GM21360 (cell line): ENCODE data around the gene NAA40.
"Not testable (repeated sequence)": the region's sequence is repeated elsewhere in the genome, so short reads cannot be mapped to it uniquely, and the experiment has no call there.

ENCODE experiments used
- ATAC-seq: cut with Tn5 transposase; IDR thresholded peaks from one replicate; pipeline ENCODE4 v1.9.1; 2021; ENCODE audit warnings: mild to moderate bottlenecking, moderate library complexity; ENCODE audit not compliant: unreplicated experiment

The NAA40 gene

GRCh38 chr11:63937713-63938478 lies 906 bp upstream of the NAA40 start:
- no peak for ATAC-seq

- ATAC-seq, result no peak
These were observed 642 bp downstream of the NAA40 start for GRCh38 chr11:63939397-63939891.

- no peak for ATAC-seq
These were observed 2.0 kb downstream of the NAA40 start for GRCh38 chr11:63940786-63941185.

- ATAC-seq, result no peak
These were observed 3.1 kb downstream of the NAA40 start for GRCh38 chr11:63941901-63942300.

- no peak for ATAC-seq
These were observed 4.0 kb downstream of the NAA40 start for GRCh38 chr11:63942803-63943202.

GRCh38 chr11:63944987-63945386 lies 6.2 kb downstream of the NAA40 start:
- ATAC-seq, result no peak

GRCh38 chr11:63945477-63946163 lies 6.8 kb downstream of the NAA40 start:
- no peak for ATAC-seq

- no peak for ATAC-seq
These were observed 13.2 kb downstream of the NAA40 start for GRCh38 chr11:63951779-63952536.

GRCh38 chr11:63952570-63952969 lies 13.8 kb downstream of the NAA40 start:
- ATAC-seq, result no peak

GRCh38 chr11:63958008-63958407 lies 19.2 kb downstream of the NAA40 start:
- ATAC-seq, result no peak

- ATAC-seq, result no peak
These were observed 23.0 kb downstream of the NAA40 start for GRCh38 chr11:63961608-63962412.

GRCh38 chr11:63963895-63964294 lies 25.1 kb downstream of the NAA40 start:
- ATAC-seq, result not testable (repeated sequence)

GRCh38 chr11:63966444-63966843 lies 27.6 kb downstream of the NAA40 start:
- no peak for ATAC-seq

- ATAC-seq, result no peak
These were observed 30.7 kb downstream of the NAA40 start for GRCh38 chr11:63969461-63969860.

GRCh38 chr11:63970902-63971301 lies 32.1 kb downstream of the NAA40 start:
- ATAC-seq, result no peak

- ATAC-seq, result not testable (repeated sequence)
These were observed 35.1 kb downstream of the NAA40 start for GRCh38 chr11:63973912-63974258.

GRCh38 chr11:63974259-63975143 lies 35.7 kb downstream of the NAA40 start, which contains the start of gene COX8A:
Gene COX8A (plus strand): TSS chr11:63974620. CDS start chr11:63974681, 61 bp downstream.
- ATAC-seq, result peak; percentile 89

GRCh38 chr11:63978551-63979239 lies 39.9 kb downstream of the NAA40 start:
- ATAC-seq, result no peak

- ATAC-seq, result no peak
These were observed 40.6 kb downstream of the NAA40 start for GRCh38 chr11:63979426-63979825.
